Measurements from ENCODE around the gene GABRR2. TPM values are rescaled to one million over a fixed set of nuclear protein-coding genes. Genes with fewer than 3 reads are reported as not detected.
"Not testable (repeated sequence)": the region's sequence is repeated elsewhere in the genome, so short reads cannot be mapped to it uniquely, and the experiment has no call there.

GABRR2 gene
- total RNA-seq, 2 experiments from 2014 or later, result 0.70 to 0.78 TPM

- H3K27ac Mint-ChIP-seq, result no peak overlapping the region
- POLR2A ChIA-PET, result no interaction called here
- DNase-seq, result no peak
Measured at GRCh38 chr6:89242574-89243330, 72.3 kb downstream of the GABRR2 start.

GRCh38 chr6:89239338-89239737, 75.8 kb downstream of the GABRR2 start:
- CTCF ChIA-PET, result interaction anchor here (0.7 to 1.6 kb wide), 5 partner anchors 133 to 392 kb away, joined by 3 to 5 read pairs (median 5); no protein-coding TSS in a partner anchor
- DNase-seq, result peak; percentile 56
- Mint-ChIP-seq H3K27ac (no peak overlapping the region), H3K27me3 (peaks cover 24% of the 10 kb centered on the region), H3K4me1 (peaks cover 10% of the 10 kb centered on the region), H3K36me3 (ENCODE audit: low read depth) (no peaks in the 10 kb centered on the region), H3K4me3 (no peak overlapping the region), H3K9me3 (peaks cover 4% of the 10 kb centered on the region)
- POLR2A ChIA-PET, result no interaction called here

More at GRCh38 chr6:89242574-89243330, 72.3 kb downstream of the GABRR2 start:
- H3K27me3 Mint-ChIP-seq, result peaks cover 20% of the 10 kb centered on the region
- no peaks in the 10 kb centered on the region for H3K36me3 Mint-ChIP-seq (ENCODE audit: low read depth)
- peaks cover 10% of the 10 kb centered on the region for H3K4me1 Mint-ChIP-seq
- no peaks in the 10 kb centered on the region for H3K9me3 Mint-ChIP-seq
- CTCF ChIA-PET, result interaction anchor here (1.9 to 2.7 kb wide), 2 partner anchors 260 kb away, joined by 15 to 17 read pairs; no protein-coding TSS in a partner anchor
- H3K4me3 Mint-ChIP-seq, result no peak overlapping the region

GRCh38 chr6:89237158-89237557, 77.9 kb downstream of the GABRR2 start:
- no peak overlapping the region for H3K27ac Mint-ChIP-seq
- H3K4me3 Mint-ChIP-seq, result no peak overlapping the region
- POLR2A ChIA-PET, result no interaction called here
- H3K9me3 Mint-ChIP-seq, result peaks cover 4% of the 10 kb centered on the region
- CTCF ChIA-PET, result no interaction called here
- H3K4me1 Mint-ChIP-seq, result peaks cover 14% of the 10 kb centered on the region
- DNase-seq, result no peak
- peaks cover 40% of the 10 kb centered on the region for H3K27me3 Mint-ChIP-seq
- no peaks in the 10 kb centered on the region for H3K36me3 Mint-ChIP-seq (ENCODE audit: low read depth)

GRCh38 chr6:89233605-89234004, 81.5 kb downstream of the GABRR2 start:
- peaks cover 45% of the 10 kb centered on the region for H3K27me3 Mint-ChIP-seq
- CTCF ChIA-PET, result not testable (repeated sequence)

GRCh38 chr6:89222712-89223039, 92.4 kb downstream of the GABRR2 start:
- ChIA-PET CTCF (no interaction called here), POLR2A (no interaction called here)
- Mint-ChIP-seq H3K27ac (no peak overlapping the region), H3K4me3 (no peak overlapping the region), H3K27me3 (peaks cover 13% of the 10 kb centered on the region), H3K36me3 (ENCODE audit: low read depth) (no peaks in the 10 kb centered on the region), H3K4me1 (no peaks in the 10 kb centered on the region), H3K9me3 (no peaks in the 10 kb centered on the region)
- DNase-seq, result no peak

More at GRCh38 chr6:89233605-89234004, 81.5 kb downstream of the GABRR2 start:
- H3K4me3 Mint-ChIP-seq, result peak overlapping the region; percentile 26
- DNase-seq; POLR2A ChIA-PET; H3K27ac Mint-ChIP-seq; H3K9me3 Mint-ChIP-seq; H3K36me3 Mint-ChIP-seq (ENCODE audit: low read depth); H3K4me1 Mint-ChIP-seq: not testable (repeated sequence)

GRCh38 chr6:89221971-89222711, 93.0 kb downstream of the GABRR2 start:
- POLR2A ChIA-PET, result no interaction called here
- no peaks in the 10 kb centered on the region for H3K4me1 Mint-ChIP-seq
- H3K27ac Mint-ChIP-seq, result no peak overlapping the region
- H3K4me3 Mint-ChIP-seq, result no peak overlapping the region
- peaks cover 17% of the 10 kb centered on the region for H3K27me3 Mint-ChIP-seq
- CTCF ChIA-PET, result no interaction called here
- H3K9me3 Mint-ChIP-seq, result no peaks in the 10 kb centered on the region
- H3K36me3 Mint-ChIP-seq (ENCODE audit: low read depth), result no peaks in the 10 kb centered on the region
- DNase-seq, result no peak

GRCh38 chr6:89221129-89221528, 94.0 kb downstream of the GABRR2 start:
- ChIA-PET POLR2A (no interaction called here), CTCF (no interaction called here)
- no peak for DNase-seq
- H3K4me1 Mint-ChIP-seq, result no peaks in the 10 kb centered on the region
- H3K4me3 Mint-ChIP-seq, result no peak overlapping the region
- no peak overlapping the region for H3K27ac Mint-ChIP-seq
- H3K9me3 Mint-ChIP-seq, result no peaks in the 10 kb centered on the region
- H3K36me3 Mint-ChIP-seq (ENCODE audit: low read depth), result no peaks in the 10 kb centered on the region
- H3K27me3 Mint-ChIP-seq, result peaks cover 19% of the 10 kb centered on the region

- ChIA-PET CTCF (no interaction called here), POLR2A (no interaction called here)
- Mint-ChIP-seq H3K27ac (no peak within 1 kb of the TSS), H3K27me3 (peaks cover 33% of the 10 kb centered on the region), H3K9me3 (no peaks in the 10 kb centered on the region), H3K36me3 (ENCODE audit: low read depth) (no peaks in the 10 kb centered on the region), H3K4me3 (no peak within 1 kb of the TSS), H3K4me1 (no peaks in the 10 kb centered on the region)
- no peak for DNase-seq
Measured at GRCh38 chr6:89217299-89217910, 97.7 kb downstream of the GABRR2 start, which contains the start of gene GABRR1. TSS of gene GABRR1 (minus strand) at chr6:89217358. CDS start at chr6:89217322, 36 bp downstream.

- no peaks in the 10 kb centered on the region for H3K9me3 Mint-ChIP-seq
- ChIA-PET CTCF (no interaction called here), POLR2A (interaction anchor here (1.1 kb wide), 1 partner anchor 9 kb away, joined by 3 read pairs; no protein-coding TSS in a partner anchor)
- no peak overlapping the region for H3K4me3 Mint-ChIP-seq
- no peaks in the 10 kb centered on the region for H3K4me1 Mint-ChIP-seq
- H3K27ac Mint-ChIP-seq, result no peak overlapping the region
- no peak for DNase-seq
- H3K27me3 Mint-ChIP-seq, result peaks cover 35% of the 10 kb centered on the region
- no peaks in the 10 kb centered on the region for H3K36me3 Mint-ChIP-seq (ENCODE audit: low read depth)
Measured at GRCh38 chr6:89216411-89216810, 98.7 kb downstream of the GABRR2 start.

GRCh38 chr6:89215391-89215790, 99.7 kb downstream of the GABRR2 start:
- no peak overlapping the region for H3K4me3 Mint-ChIP-seq
- H3K36me3 Mint-ChIP-seq (ENCODE audit: low read depth), result no peaks in the 10 kb centered on the region
- POLR2A ChIA-PET, result interaction anchor here (1.1 kb wide), 1 partner anchor 8 kb away, joined by 3 read pairs; no protein-coding TSS in a partner anchor
- CTCF ChIA-PET, result no interaction called here
- no peak for DNase-seq
- no peaks in the 10 kb centered on the region for H3K4me1 Mint-ChIP-seq
- H3K27me3 Mint-ChIP-seq, result peaks cover 38% of the 10 kb centered on the region
- H3K9me3 Mint-ChIP-seq, result no peaks in the 10 kb centered on the region
- no peak overlapping the region for H3K27ac Mint-ChIP-seq

- Mint-ChIP-seq H3K27ac (no peak overlapping the region), H3K36me3 (ENCODE audit: low read depth) (no peaks in the 10 kb centered on the region), H3K4me3 (no peak overlapping the region), H3K9me3 (no peaks in the 10 kb centered on the region), H3K27me3 (peaks cover 36% of the 10 kb centered on the region), H3K4me1 (no peaks in the 10 kb centered on the region)
- no peak for DNase-seq
- ChIA-PET CTCF (no interaction called here), POLR2A (no interaction called here)
Measured at GRCh38 chr6:89214197-89214596, 100.9 kb downstream of the GABRR2 start.

GRCh38 chr6:89212472-89212871, 102.6 kb downstream of the GABRR2 start:
- no peaks in the 10 kb centered on the region for H3K9me3 Mint-ChIP-seq
- POLR2A ChIA-PET, result no interaction called here
- DNase-seq, result no peak
- H3K27me3 Mint-ChIP-seq, result peaks cover 30% of the 10 kb centered on the region
- H3K27ac Mint-ChIP-seq, result no peak overlapping the region
- CTCF ChIA-PET, result no interaction called here
- H3K4me3 Mint-ChIP-seq, result no peak overlapping the region
- no peaks in the 10 kb centered on the region for H3K36me3 Mint-ChIP-seq (ENCODE audit: low read depth)
- H3K4me1 Mint-ChIP-seq, result no peaks in the 10 kb centered on the region

GRCh38 chr6:89209457-89209856, 105.6 kb downstream of the GABRR2 start:
- H3K4me3 Mint-ChIP-seq, result no peak overlapping the region
- no peaks in the 10 kb centered on the region for H3K4me1 Mint-ChIP-seq
- DNase-seq, result no peak
- no peaks in the 10 kb centered on the region for H3K9me3 Mint-ChIP-seq
- no peak overlapping the region for H3K27ac Mint-ChIP-seq
- ChIA-PET CTCF (no interaction called here), POLR2A (no interaction called here)
- peaks cover 21% of the 10 kb centered on the region for H3K27me3 Mint-ChIP-seq
- H3K36me3 Mint-ChIP-seq (ENCODE audit: low read depth), result no peaks in the 10 kb centered on the region

All from activated CD4-positive, alpha-beta memory T cell treated with anti-CD3 and anti-CD28 coated beads, Interleukin-2, amount 10 ng/mL, durations not matched to agents 7 days and 5 days (primary cell).